Neural cell (in vitro differentiated cells): ENCODE results near the gene EPHA2. TPM values are rescaled to one million over a fixed set of nuclear protein-coding genes. Genes with fewer than 3 reads are reported as not detected.

ENCODE experiments used
- H2AFZ ChIP-seq: fragments of 200-600, 300-800 bp; sonication (generic), shearing (Covaris generic); 2 replicates; pipeline ENCODE4 v1.6.0; 2014; ENCODE audit warnings: low read depth, mild to moderate bottlenecking, antibody characterized with exemption, low read length, moderate library complexity
- H3F3A ChIP-seq: fragments of 200-600 bp; shearing (Covaris generic); 2 replicates; pipeline ENCODE4 v1.6.1; 2016; ENCODE audit warnings: mild to moderate bottlenecking, moderate library complexity, mixed read lengths, antibody characterized with exemption, low read length; ENCODE audit not compliant: insufficient read depth, poor library complexity, severe bottlenecking
- H3K27ac ChIP-seq: fragments of 200-600, 300-800 bp; sonication (generic), shearing (Covaris generic); 2 replicates; pipeline ENCODE4 v1.5.1; 2014; ENCODE audit warnings: mild to moderate bottlenecking, low read length, moderate library complexity
- H3K27me3 ChIP-seq: fragments of 300-800, 200-600 bp; sonication (generic), shearing (Covaris generic); 2 replicates; pipeline ENCODE4 v1.6.0; 2014; ENCODE audit warnings: mild to moderate bottlenecking, low read depth, low read length, moderate library complexity; ENCODE audit not compliant: insufficient read depth
- H3K36me3 ChIP-seq: fragments of 300-800, 200-600 bp; sonication (generic), shearing (Covaris generic); 2 replicates; pipeline ENCODE4 v1.5.1; 2014; ENCODE audit warnings: mild to moderate bottlenecking, antibody characterized with exemption, low read length, moderate library complexity; ENCODE audit not compliant: insufficient read depth
- H3K4me2 ChIP-seq: fragments of 300-800, 200-600 bp; sonication (generic), shearing (Covaris generic); 2 replicates; pipeline ENCODE4 v1.6.0; 2014; ENCODE audit warnings: mild to moderate bottlenecking, low read length
- H3K4me3 ChIP-seq: fragments of 300-800, 200-600 bp; sonication (generic), shearing (Covaris generic); 2 replicates; pipeline ENCODE4 v1.5.1; 2014; ENCODE audit warnings: mild to moderate bottlenecking, low read length, moderate library complexity
- H3K79me2 ChIP-seq: fragments of 200-600 bp; shearing (Covaris generic); replicated peaks from 2 replicates; pipeline ENCODE4 v1.6.0; 2014; ENCODE audit warnings: mild to moderate bottlenecking, low read length, moderate library complexity; ENCODE audit not compliant: insufficient read depth
- H3K9ac ChIP-seq: fragments of 300-800, 200-600 bp; sonication (generic), shearing (Covaris generic); 2 replicates; pipeline ENCODE4 v1.6.1; 2016; ENCODE audit warnings: mild to moderate bottlenecking, low read length, mixed read lengths
- H3K9me2 ChIP-seq: fragments of 200-600 bp; shearing (Covaris generic); 2 replicates; pipeline ENCODE4 v1.6.1; 2016; ENCODE audit warnings: mild to moderate bottlenecking, low read length, mixed read lengths; ENCODE audit not compliant: insufficient read depth
- H3K9me3 ChIP-seq: fragments of 200-600, 300-800 bp; sonication (generic), shearing (Covaris generic); 2 replicates; pipeline ENCODE4 v1.6.1; 2016; ENCODE audit warnings: mild to moderate bottlenecking, mixed run types, low read length, moderate library complexity, mixed read lengths
- H4K20me1 ChIP-seq: fragments of 200-600 bp; shearing (Covaris generic); 2 replicates; pipeline ENCODE4 v1.6.1; 2016; ENCODE audit warnings: mild to moderate bottlenecking, mixed run types; ENCODE audit not compliant: insufficient read depth
- EP300 ChIP-seq: fragments of 450-650 bp; conservative IDR thresholded peaks from 2 replicates; pipeline ENCODE4 v1.6.1; 2014; ENCODE audit warnings: antibody characterized with exemption, mild to moderate bottlenecking, moderate library complexity; ENCODE audit not compliant: poor library complexity, severe bottlenecking
- EZH2 ChIP-seq: fragments of 200-600, 300-800 bp; shearing (Covaris generic), sonication (generic); IDR thresholded peaks from 2 replicates; pipeline ENCODE4 v1.6.1; 2014; ENCODE audit warnings: antibody characterized with exemption, low read length, borderline replicate concordance, mild to moderate bottlenecking; ENCODE audit not compliant: insufficient read depth, poor library complexity, severe bottlenecking
- MXI1 ChIP-seq: fragments of 450-650 bp; conservative IDR thresholded peaks from 2 replicates; pipeline ENCODE4 v1.6.1; 2014; ENCODE audit warnings: antibody characterized with exemption, mild to moderate bottlenecking; ENCODE audit not compliant: poor library complexity, severe bottlenecking
- POLR2AphosphoS5 ChIP-seq: IDR thresholded peaks from 2 replicates; pipeline ENCODE4 v1.6.1; 2012
- RAD21 ChIP-seq: fragments of 450-650 bp; conservative IDR thresholded peaks from 2 replicates; pipeline ENCODE4 v1.6.1; 2014; ENCODE audit warnings: antibody characterized with exemption, mild to moderate bottlenecking, moderate library complexity
- SMC3 ChIP-seq: fragments of 450-650 bp; conservative IDR thresholded peaks from 2 replicates; pipeline ENCODE4 v1.6.1; 2014; ENCODE audit warnings: antibody characterized with exemption, mild to moderate bottlenecking, moderate library complexity; ENCODE audit not compliant: poor library complexity
- TAF1 ChIP-seq: IDR thresholded peaks from 2 replicates; pipeline ENCODE4 v1.6.1; 2012; ENCODE audit warnings: low read depth
- polyA plus RNA-seq: library from polyadenylated mRNA; depleted of rRNA; stranded (reverse); fragments of >200 nt; gene quantifications from 2 replicates; pipeline ENCODE4 v1.2.3, GENCODE V29; 2014
- TF ChIP-seq, protein P1 (sequence below): IDR thresholded peaks from 2 replicates; pipeline ENCODE4 v1.6.1; 2012; ENCODE audit warnings: borderline replicate concordance
- TF ChIP-seq, protein P2 (sequence below): fragments of 450-650 bp; IDR thresholded peaks from 2 replicates; pipeline ENCODE4 v1.5.1; 2014; ENCODE audit warnings: antibody characterized with exemption, mild to moderate bottlenecking, moderate library complexity; ENCODE audit not compliant: poor library complexity, severe bottlenecking

EPHA2 gene
- polyA plus RNA-seq, 1 donor from 2014 or later, result 0.63 TPM

GRCh38 chr1:16095447-16095846 lies 60.4 kb downstream of the EPHA2 start:
- H3K9me3 ChIP-seq, result no peaks in the 10 kb centered on the region
- H3K9ac ChIP-seq, result no peak overlapping the region
- no peaks in the 10 kb centered on the region for H3K36me3 ChIP-seq
- H4K20me1 ChIP-seq, result no peaks in the 10 kb centered on the region
- no peaks in the 10 kb centered on the region for H3K79me2 ChIP-seq
- H3K4me2 ChIP-seq, result no peak overlapping the region
- H3F3A ChIP-seq, result no peaks in the 10 kb centered on the region
- H2AFZ ChIP-seq, result no peak overlapping the region
- TF ChIP-seq RAD21, result no peak
- no peak for TF ChIP-seq TAF1
- TF ChIP-seq, protein P1, sequence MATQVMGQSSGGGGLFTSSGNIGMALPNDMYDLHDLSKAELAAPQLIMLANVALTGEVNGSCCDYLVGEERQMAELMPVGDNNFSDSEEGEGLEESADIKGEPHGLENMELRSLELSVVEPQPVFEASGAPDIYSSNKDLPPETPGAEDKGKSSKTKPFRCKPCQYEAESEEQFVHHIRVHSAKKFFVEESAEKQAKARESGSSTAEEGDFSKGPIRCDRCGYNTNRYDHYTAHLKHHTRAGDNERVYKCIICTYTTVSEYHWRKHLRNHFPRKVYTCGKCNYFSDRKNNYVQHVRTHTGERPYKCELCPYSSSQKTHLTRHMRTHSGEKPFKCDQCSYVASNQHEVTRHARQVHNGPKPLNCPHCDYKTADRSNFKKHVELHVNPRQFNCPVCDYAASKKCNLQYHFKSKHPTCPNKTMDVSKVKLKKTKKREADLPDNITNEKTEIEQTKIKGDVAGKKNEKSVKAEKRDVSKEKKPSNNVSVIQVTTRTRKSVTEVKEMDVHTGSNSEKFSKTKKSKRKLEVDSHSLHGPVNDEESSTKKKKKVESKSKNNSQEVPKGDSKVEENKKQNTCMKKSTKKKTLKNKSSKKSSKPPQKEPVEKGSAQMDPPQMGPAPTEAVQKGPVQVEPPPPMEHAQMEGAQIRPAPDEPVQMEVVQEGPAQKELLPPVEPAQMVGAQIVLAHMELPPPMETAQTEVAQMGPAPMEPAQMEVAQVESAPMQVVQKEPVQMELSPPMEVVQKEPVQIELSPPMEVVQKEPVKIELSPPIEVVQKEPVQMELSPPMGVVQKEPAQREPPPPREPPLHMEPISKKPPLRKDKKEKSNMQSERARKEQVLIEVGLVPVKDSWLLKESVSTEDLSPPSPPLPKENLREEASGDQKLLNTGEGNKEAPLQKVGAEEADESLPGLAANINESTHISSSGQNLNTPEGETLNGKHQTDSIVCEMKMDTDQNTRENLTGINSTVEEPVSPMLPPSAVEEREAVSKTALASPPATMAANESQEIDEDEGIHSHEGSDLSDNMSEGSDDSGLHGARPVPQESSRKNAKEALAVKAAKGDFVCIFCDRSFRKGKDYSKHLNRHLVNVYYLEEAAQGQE, result no peak
- no peak for TF ChIP-seq SMC3
- TF ChIP-seq, protein P2, sequence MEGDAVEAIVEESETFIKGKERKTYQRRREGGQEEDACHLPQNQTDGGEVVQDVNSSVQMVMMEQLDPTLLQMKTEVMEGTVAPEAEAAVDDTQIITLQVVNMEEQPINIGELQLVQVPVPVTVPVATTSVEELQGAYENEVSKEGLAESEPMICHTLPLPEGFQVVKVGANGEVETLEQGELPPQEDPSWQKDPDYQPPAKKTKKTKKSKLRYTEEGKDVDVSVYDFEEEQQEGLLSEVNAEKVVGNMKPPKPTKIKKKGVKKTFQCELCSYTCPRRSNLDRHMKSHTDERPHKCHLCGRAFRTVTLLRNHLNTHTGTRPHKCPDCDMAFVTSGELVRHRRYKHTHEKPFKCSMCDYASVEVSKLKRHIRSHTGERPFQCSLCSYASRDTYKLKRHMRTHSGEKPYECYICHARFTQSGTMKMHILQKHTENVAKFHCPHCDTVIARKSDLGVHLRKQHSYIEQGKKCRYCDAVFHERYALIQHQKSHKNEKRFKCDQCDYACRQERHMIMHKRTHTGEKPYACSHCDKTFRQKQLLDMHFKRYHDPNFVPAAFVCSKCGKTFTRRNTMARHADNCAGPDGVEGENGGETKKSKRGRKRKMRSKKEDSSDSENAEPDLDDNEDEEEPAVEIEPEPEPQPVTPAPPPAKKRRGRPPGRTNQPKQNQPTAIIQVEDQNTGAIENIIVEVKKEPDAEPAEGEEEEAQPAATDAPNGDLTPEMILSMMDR, result no peak
- TF ChIP-seq POLR2AphosphoS5, result no peak
- no peak for TF ChIP-seq MXI1
- TF ChIP-seq EZH2, result no peak
- TF ChIP-seq EP300, result no peak
- no peaks in the 10 kb centered on the region for H3K9me2 ChIP-seq
- no peaks in the 10 kb centered on the region for H3K27me3 ChIP-seq
- H3K4me3 ChIP-seq, result no peak overlapping the region
- H3K27ac ChIP-seq, result no peak overlapping the region

GRCh38 chr1:16094453-16095158 lies 61.3 kb downstream of the EPHA2 start:
- H3K9me2 ChIP-seq, result no peaks in the 10 kb centered on the region
- no peak overlapping the region for H3K4me2 ChIP-seq
- no peaks in the 10 kb centered on the region for H3K27me3 ChIP-seq
- no peak overlapping the region for H3K9ac ChIP-seq
- H2AFZ ChIP-seq, result no peak overlapping the region
- H4K20me1 ChIP-seq, result no peaks in the 10 kb centered on the region
- H3F3A ChIP-seq, result no peaks in the 10 kb centered on the region
- no peak overlapping the region for H3K27ac ChIP-seq
- H3K4me3 ChIP-seq, result no peak overlapping the region
- H3K79me2 ChIP-seq, result no peaks in the 10 kb centered on the region
- TF ChIP-seq TAF1 (no peak), EP300 (no peak), SMC3 (no peak), POLR2AphosphoS5 (no peak), MXI1 (no peak), EZH2 (no peak), RAD21 (no peak)
- TF ChIP-seq, protein P1, result no peak
- TF ChIP-seq, protein P2, result no peak
- H3K36me3 ChIP-seq, result no peaks in the 10 kb centered on the region
- H3K9me3 ChIP-seq, result no peaks in the 10 kb centered on the region
